HCEC 1CT (cell line): Measurements from ENCODE around the gene RWDD4.
A peak's percentile ranks its signal among the peaks of the same experiment; 100 is the strongest.
"Not testable (repeated sequence)": the region's sequence is repeated elsewhere in the genome, so short reads cannot be mapped to it uniquely, and the experiment has no call there.

Experiments
- DNase-seq: peaks from one replicate; pipeline ENCODE4 v3.0.0-alpha.2; 2017

RWDD4 gene

DNA sequence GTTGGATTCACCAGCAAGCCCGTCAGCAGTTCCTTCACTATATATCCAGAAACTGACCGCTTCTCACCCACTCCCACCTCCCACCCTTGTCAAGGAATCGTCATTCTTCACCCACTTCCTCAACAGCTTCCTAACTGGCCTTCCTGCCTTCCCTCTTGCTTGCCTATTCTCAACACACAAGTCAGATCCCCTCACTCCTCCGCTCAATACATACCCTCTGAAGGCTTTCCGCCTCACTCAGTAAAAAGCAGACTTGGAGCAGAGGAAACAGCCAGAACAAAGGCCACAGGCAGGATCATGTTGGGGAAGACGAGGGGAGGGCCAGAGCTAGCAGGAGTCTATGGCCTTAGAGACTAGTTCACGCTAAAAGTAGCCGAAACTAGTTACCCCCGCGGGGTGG, 23.7 kb downstream of the RWDD4 start:
- no peak for DNase-seq

DNA sequence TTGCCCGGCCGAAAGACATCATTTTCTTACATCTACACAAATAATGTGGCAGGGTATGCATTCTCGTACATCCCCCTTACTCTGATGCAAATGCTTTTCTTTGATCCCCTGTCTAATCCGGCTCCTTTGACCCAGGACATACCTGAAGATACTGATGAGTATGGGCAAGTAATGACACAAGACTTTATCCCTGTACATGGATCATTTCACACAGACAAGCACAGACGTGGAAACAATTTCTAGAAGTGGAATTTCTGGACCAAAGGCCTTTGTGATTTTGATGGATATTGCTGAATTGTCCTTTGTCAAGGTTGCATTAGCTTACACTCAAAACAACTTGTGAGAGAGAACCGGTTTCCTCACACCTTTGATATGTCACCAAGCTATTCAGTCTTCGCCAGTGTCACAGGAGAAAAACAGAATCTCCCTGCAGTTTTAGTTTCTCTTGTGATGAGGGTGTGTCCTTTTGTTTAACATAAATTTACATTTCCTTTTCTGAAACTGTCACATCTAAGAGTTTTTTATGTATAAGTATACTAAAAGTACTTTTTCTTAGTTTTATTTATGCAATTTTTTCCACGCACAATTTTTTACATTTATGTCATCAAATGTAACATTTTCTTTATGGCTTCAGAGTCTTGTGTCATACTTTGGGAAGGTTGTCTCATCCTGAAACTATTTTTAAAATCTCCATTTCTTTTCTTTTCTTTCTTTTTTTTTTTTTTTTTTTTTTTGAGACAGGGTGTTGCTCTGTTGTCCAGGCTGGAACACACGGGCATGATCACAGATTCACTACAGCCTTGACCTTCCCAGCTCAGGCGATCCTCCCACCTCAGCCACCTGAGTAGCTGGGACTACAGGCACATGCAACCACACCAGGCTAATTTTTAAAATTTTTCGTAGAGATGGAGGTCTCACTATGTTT, 25.2 kb downstream of the RWDD4 start:
- DNase-seq: no peak

DNA sequence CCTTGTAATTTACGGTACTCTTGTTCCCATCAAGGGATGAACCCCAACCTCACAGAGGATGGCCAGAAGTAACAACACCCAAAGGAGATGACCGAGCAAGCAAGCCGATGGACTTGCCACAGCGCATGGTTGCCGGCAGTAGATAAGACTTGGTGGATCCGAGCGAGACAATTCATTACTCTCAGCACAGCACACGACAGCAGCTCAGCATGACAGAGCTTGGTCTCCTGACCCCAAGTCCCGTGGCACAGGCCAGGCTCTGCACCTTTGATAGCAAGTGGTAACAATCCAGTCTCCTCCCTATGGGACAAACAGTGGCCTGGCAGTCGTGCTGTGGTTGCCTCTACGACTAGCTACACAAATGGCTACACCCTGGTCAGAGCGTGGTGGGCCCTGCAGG, 26.3 kb downstream of the RWDD4 start:
- no peak for DNase-seq

DNA sequence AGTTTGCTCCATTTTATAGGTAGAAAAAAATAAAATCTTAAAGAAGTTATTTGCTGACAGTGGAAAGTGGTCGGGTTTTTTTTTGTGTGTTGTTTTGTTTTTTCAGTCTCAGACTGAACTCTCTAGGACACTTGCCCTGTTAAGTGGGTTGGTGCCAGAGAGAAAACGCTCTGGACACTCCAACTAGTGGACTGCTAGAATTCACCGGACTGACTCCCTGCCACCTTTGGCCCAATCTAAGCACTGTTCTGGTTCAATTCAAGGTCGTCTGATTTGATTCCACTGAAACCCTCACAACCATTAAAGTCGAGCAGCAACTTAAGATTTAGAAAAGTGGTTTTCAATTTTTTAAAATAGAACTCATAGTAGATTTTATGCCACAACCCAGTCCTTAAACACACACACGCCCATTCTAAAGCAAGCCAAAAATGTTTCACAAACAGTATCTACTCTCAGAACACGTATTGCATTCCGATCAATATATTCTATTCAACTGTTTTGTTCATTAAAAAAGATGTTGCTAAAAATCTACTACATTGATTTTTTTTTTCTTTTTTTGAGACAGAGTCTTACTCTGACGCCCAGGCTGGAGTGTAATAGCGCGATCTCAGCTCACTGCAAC, 27.3 kb downstream of the RWDD4 start:
- DNase-seq: no peak

DNA sequence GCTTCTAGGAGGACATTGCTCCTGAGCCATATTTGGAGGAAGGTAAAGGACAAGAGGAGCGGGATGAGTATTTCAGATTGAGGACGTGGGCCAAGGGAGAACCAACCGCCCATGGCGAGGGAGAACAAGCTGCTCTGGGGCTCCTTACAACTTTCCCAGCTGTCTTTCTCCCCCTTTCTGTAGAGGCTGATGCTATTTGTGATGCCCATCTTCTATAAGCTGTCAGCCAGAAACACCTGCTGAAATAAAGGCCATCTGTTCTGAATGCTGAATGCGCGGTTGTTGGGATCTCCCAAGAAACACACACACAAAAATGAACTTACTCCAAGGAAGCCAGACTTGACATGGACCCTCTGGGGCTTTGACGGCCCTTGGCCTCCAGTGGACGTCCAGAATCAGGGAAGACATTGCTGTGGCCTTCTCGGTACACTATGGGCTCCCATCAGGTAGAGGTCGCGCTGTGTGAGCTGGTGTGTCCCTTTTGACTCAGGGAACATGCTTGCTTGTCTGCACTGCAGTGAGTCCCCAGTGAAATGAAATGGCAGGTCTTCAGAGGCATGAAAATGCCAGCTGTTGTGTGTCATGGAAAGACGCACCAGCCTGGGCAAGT, 30.9 kb downstream of the RWDD4 start:
- no peak for DNase-seq

DNA sequence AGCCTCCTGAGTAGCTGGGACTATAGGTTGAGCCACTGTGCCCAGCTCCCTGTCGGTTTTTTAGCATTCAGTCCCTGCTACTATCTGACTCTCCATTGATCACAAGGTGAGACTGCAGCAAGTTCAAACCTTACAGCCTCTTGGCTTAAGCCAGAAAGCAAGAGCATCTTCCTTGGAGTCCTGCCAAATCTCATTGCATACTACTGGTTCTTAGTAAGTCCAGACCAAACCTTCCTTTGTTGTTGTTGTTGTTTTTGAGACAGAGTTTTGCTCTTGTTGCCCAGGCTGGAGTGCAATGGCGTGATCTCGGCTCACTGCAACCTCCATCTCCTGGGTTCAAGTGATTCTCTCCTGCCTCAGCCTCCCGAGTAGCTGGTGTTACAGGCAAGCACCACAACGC, 31.7 kb downstream of the RWDD4 start:
- not testable (repeated sequence) for DNase-seq

DNA sequence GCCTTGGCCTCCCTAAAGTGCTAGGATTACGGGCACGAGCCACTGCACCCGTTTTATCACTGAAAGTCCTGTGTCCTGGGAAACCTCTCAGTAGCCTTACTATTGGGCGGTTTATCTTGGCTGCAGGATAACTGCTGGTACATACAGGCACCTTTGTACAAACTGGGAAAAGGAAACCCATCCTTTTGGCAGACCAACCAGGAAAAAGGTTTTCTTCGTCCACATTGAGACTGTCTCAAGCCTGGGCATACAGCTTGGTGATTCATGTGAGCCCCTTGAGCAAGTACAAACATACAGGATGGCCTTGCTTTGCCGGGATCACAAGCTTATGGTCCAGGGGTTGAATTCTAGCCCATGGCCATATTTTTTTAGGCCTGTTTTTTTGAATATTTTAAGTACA, 32.8 kb downstream of the RWDD4 start:
- no peak for DNase-seq

DNA sequence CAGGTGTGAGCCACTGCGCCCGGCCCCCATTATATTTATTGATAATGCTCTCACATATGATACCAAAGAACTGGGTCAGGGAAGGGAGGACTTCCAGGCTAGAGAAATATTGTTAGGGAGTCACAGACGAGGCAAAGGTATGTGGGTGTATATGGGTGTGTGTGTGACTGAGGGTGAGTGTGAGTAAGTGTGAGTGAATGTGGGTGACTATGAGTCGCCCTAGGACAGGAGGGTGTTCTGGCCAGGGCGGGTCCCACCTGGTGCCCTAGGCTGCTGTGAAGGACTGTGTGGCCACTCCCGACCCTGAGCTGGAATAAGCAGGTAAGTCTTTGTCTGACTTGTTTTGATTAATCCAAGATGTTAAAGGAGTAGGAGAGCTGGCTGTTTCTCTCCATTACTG, 34.4 kb downstream of the RWDD4 start:
- no peak for DNase-seq

DNA sequence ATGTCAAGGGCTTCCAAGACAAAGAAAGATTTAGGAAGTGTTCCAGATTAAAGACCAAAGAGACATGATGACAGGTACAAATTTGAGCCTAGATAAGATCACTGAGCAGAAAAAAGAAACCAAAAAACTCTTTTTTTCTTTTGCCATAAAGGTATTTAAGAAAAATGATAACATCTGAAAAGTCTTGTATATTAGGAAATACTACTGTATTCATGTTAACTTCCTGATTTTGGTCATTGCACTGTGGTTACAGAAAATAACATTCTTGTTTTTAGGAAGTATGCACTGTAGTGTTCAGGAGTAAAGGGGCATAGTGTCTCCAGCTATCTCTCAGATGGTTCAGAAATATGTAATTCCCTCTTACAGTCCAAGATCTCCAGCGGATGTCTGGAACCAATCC, 37.1 kb downstream of the RWDD4 start:
- DNase-seq: no peak

DNA sequence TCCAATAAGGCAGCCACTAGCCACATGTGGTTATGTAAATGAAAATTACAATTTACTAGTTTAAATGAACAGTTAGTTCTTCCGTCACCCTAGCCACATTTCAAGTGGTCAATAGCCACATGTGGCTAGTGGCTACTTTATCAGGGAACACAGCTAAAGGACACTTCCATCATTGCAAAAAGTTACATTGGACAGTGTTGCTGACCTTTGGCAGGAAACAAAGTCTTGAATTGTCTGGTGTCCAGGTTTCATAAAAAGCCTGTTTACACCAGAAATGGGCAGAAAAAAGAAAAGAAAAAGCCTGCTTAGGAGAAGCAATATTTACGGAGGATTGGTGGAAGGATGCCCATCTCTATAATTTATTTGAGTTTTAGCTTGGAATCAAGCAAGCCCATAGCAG, 38.6 kb downstream of the RWDD4 start:
- no peak for DNase-seq

DNA sequence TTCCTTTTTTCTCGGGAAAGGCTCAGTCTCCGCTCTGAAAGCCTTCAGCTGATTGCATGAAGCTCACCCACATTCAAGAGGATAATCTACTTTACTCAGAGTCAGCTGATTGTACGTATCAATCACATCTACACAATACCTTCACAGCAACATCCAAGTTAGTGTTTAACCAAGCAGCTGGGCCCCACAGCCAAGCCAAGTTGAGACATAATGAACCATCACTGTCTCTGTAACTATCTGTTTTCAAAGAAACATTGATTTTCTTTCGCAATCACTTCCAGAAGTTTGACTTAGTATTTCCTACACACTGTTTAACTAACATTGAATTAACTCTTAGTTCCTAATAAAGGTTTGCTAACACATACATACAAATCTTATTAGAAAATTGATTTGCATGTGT, 40.3 kb downstream of the RWDD4 start:
- DNase-seq: no peak

DNA sequence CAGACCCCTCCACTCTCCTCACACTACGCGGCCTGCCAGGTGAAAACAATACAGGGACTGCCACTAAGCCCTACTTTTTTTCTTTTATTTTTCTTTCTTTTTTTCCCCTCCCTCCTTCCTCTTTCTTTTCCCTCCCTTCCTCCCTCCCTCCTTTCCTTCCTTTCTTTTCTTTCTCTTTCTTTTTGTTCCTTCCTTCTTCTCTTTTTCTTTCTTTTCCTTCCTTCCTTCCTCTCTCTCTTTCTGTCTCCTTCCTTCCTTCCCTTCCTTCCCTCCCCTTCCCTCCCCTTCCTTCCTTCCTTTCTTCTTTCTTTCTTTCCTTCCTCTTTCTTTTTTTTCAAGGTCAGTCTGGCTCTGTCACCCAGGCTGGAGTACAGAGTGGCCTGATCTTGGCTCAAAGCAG, 41.9 kb downstream of the RWDD4 start:
- DNase-seq: no peak

DNA sequence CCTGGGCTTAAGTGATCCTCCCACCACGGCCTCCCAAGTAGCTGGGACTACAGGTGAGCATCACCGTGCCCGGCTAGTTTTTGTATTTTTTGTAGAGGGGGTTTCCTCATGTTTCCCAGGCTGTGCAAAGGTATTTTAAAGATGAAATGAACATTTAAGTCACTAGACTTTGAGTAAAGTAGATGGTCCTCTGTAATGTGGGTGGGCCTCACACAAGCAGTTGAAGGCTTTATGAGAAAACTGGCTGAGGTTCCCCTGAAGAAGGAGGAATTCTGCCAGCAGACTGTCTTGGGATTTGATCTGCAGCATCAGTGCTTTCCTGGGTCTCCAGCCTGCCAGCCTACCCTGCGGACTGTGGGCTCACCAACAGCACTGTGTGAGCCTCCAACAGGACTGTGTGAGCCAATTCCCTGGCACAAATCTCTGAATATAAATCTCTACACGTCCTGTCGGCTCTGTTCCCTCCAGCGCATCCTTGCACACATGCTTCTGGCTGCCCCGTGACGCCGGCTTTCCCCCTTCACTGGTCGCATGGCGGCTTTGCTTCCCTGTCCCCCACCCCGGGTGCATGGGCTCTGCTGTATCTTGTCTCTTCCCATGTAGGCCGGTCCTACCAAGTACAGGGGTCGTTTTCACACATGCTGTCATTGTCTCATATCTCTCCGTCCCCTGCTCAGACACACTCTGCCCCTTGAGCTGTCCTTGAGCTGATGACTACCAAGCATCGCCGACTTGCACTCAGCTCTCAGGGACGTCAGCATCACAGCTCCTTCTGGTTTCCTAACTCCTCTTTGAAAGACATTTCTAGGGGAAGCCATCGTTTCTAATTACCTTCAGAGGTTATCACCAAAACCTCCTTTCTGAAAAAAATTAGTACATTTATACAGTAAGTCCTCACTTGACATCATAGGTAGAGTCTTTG, 46.4 kb downstream of the RWDD4 start:
- DNase-seq: no peak

DNA sequence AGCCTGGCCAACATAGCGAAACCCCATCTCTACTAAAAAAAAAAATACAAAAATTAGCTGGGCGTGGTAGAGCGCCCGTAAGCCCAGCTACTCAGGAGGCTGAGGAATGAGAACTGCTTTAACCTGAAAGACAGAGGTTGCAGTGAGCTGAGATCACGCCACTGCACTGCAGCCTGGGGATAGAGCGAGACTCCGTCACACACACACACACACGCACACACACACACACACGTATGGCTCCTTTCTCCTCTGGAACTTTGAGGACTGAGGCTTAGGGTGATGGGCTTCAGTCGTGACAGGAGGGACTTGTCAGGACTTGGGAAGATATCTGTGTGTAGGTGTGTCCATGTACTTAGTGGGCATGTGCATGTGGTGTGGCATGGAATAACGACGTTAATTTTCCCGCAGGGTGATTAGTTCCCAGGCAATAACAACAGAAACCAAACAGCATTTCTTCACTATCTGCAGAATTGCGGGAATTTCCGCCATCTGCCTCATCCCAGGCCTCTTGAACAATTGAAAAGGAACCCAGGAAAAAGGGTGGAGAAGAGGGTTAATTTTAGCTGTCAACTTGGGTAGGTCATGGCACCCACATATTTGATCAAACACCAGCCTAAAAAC, 47.7 kb downstream of the RWDD4 start:
- DNase-seq: no peak

DNA sequence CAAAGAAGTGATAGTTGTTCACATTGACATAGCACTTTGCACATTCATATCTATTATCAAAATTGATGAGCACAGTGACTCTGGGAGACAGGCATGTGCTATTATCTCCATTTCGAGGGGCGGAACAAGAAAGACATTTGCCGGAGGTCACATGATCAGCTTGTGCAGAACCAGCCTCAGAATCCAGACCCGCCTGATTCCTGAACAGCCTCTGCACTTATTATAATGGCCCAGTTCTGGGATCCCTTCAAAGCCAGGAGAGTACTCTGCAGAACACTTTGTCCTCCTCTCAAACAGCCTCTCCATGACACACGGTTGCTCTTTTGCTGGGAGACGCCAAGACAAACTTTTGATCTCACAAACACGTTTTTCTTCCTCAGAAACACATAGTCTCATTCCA, 48.4 kb downstream of the RWDD4 start:
- no peak for DNase-seq

DNA sequence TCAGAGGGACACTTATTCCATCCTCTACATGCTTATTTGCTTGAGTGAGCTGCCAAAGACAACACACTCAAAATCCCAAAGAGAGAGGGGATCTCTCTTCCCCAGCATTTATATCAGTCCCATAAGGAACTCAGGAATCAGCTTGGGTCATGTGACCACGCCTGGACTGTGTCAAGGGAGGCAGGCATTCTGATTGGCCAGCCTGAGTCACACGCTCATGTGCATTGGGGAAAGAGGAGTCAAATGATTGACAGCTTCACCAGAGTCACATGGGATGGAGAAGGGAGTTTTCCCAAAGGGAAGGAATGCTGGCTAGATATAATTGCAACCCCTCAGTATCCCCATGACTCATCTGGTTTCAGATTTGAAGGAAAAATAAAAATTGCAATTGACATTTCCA, 49.0 kb downstream of the RWDD4 start:
- peak; percentile 22 for DNase-seq

DNA sequence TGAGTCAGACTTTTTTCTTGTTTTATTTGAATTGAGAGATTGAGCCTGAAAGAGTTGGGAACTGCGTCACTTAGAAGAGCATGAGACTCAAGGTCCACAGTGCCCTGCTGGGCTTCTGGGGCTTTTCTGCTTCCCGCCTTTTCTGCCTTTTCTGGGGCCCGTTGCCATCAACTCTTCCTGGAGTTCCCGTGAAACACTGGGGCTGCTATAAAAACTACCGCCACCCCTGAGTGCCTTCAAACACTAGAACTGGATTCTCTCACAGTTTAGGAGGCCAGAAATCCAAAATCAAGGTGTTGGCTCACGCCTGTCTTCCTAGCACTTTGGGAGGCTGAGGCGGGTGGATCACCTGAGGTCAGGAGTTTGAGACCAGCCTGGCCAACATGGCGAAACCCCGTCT, 49.8 kb downstream of the RWDD4 start:
- no peak for DNase-seq

DNA sequence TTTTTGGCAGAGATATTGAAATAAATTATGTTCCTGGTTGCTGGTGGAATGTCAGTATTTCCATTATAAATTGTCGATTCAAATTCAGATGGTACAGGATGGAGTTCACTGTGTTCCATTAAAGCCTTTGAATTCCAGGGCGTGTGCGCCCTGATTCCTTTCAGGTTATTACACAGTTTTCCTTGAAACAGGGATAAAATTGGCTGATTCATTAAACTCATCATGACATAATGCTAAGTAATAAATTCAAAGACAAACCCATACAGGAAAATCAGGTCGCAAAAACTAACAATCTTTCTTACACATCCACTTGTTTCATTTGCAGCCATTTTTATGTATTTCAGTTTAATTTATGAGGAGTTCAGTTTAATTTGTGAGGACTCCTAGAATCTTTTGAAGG, 51.1 kb downstream of the RWDD4 start:
- DNase-seq: no peak

DNA sequence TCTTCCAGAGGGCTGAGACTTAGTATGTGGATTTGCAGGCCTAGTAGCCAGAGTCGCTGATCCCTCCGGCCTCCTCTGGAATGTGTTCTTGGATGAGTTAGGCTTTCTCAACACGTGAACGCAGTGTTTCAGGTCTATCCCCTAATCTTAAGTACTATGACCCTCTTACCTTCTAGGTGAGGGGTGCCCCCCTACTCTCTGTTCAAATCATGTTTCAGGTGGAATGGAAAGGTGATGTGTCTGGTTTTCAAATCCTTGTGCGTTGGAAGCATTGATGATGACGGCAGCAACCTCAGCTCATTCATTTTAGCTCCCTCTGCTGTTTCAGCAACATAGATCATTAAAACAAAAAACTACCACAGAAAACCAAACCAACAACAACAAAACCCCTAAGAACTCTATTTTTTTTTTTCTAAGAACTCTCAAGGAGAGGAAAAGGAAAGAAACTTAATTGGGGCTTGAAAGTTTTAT, 56.4 kb downstream of the RWDD4 start:
- peak; percentile 10 for DNase-seq

DNA sequence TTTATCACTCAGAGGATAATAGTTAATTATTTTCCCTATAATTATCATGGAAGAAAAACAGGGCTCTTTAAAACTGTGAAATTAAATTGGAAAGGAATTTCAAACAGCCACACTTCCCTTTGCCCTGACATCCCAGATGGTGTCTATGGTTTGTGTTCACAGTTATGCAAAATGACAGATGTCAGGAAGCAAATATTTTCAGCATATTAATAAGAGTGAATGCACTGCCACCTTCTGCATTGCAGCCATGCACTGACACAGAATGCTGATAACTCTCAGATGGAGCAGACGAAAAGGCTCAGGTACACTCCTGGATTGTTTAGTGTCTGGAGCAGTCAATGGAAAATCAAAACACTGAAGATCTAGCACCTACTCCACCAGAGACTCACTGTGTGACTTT, 57.6 kb downstream of the RWDD4 start:
- DNase-seq: no peak

DNA sequence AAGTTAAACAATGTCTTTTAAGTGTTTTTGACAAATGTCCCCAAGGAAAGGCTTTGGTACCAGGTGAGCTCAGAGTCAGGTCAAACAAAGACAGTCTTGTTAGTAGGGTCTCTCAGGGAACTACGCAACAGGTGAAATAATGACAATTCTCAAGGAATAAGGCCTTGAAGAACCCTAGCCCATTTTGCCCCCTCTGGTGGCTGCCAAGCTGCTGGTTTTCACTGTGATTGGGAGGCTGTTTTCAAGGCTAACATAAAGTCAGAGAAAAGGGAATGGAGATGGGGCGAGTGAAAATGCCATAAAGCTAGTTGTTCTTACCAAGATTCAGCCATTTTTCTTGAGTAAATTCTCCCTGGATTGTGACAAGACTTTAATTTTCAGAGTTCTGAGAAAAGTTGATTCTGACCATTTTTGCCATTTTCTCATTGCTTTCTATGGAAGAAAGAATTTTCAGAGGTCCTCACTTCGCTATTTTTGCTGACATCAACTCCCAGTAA, 58.7 kb downstream of the RWDD4 start:
- no peak for DNase-seq

DNA sequence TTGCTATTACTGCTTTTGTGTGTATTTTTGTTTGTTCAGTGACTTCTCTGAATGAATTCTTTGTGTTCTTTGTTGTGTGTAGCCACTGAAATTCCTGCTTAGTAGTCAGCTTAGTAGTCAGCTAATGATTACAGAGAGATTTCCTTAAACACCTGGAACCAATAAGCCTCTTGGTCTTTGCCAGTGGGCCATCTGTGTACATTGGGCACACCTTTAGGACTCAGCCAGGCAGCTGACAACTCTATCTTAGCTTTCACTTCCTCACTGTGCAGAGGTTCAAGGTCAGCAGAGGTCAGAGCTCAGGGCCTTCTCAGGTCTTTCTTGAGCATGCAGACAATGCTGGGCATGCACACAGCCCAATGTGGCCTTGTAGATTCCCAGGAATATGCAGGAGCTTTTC, 59.3 kb downstream of the RWDD4 start:
- DNase-seq: no peak
